RPMI7951 (cell line): ENCODE measurements around the gene GPATCH8. TPM values are rescaled to one million over a fixed set of nuclear protein-coding genes. Genes with fewer than 3 reads are reported as not detected.
"Not testable (repeated sequence)": the region's sequence is repeated elsewhere in the genome, so short reads cannot be mapped to it uniquely, and the experiment has no call there.

Experiments
- DNase-seq: peaks from one replicate; pipeline ENCODE4 v3.0.0-alpha.2; 2012; ENCODE audit warnings: low read depth
- total RNA-seq: library from RNA; depleted of rRNA; stranded (reverse); fragments of >200 nt; shearing (Covaris generic); gene quantifications from 2 replicates; pipeline ENCODE4 v1.2.3, GENCODE V29; 2014; rRNA removed

Gene GPATCH8
- total RNA-seq: 10.9 and 11.3 TPM in 2 replicates

- peak; percentile 89 for DNase-seq
These were observed at the start of gene GPATCH8 for GRCh38 chr17:44503147-44504029. GPATCH8 (minus strand) TSS chr17:44503406; CDS start chr17:44503370, 36 bp downstream.

GRCh38 chr17:44552361-44552760 lies 49.2 kb upstream of the GPATCH8 start:
- no peak for DNase-seq

- DNase-seq: no peak
These were observed 46.5 kb upstream of the GPATCH8 start for GRCh38 chr17:44549686-44550085.

- no peak for DNase-seq
These were observed 45.4 kb upstream of the GPATCH8 start for GRCh38 chr17:44548376-44549230.

- DNase-seq: no peak
These were observed 44.5 kb upstream of the GPATCH8 start for GRCh38 chr17:44547625-44548267.

GRCh38 chr17:44546671-44547606 lies 43.7 kb upstream of the GPATCH8 start:
- peak; percentile 66 for DNase-seq

- DNase-seq: no peak
These were observed 40.8 kb upstream of the GPATCH8 start for GRCh38 chr17:44543905-44544523.

GRCh38 chr17:44543213-44543904 lies 40.2 kb upstream of the GPATCH8 start:
- DNase-seq: peak; percentile 92

- no peak for DNase-seq
These were observed 38.8 kb upstream of the GPATCH8 start for GRCh38 chr17:44541884-44542581.

- DNase-seq: no peak
These were observed 37.3 kb upstream of the GPATCH8 start for GRCh38 chr17:44540246-44541084.

- no peak for DNase-seq
These were observed 36.5 kb upstream of the GPATCH8 start for GRCh38 chr17:44539673-44540072.

GRCh38 chr17:44537922-44538321 lies 34.7 kb upstream of the GPATCH8 start:
- DNase-seq: not testable (repeated sequence)

GRCh38 chr17:44536090-44536953 lies 33.1 kb upstream of the GPATCH8 start:
- DNase-seq: peak; percentile 45

- peak; percentile 80 for DNase-seq
These were observed 30.5 kb upstream of the GPATCH8 start for GRCh38 chr17:44533533-44534246.

GRCh38 chr17:44530896-44531418 lies 27.8 kb upstream of the GPATCH8 start:
- DNase-seq: no peak

- no peak for DNase-seq
These were observed 26.7 kb upstream of the GPATCH8 start for GRCh38 chr17:44529864-44530263.
